KOPT-K1 (cell line): ENCODE data around the gene MAMDC2.
"Not testable (repeated sequence)": the region's sequence is repeated elsewhere in the genome, so short reads cannot be mapped to it uniquely, and the experiment has no call there.

Experiments
- H3K27ac ChIP-seq: fragments of 200-600 bp; sonication (generic); 2 replicates; pipeline ENCODE4 v1.5.1; 2016; ENCODE audit warnings: antibody characterized with exemption, mild to moderate bottlenecking, low read depth, low read length; ENCODE audit not compliant: poor library complexity, severe bottlenecking
- H3K36me3 ChIP-seq: fragments of 200-600 bp; sonication (generic); 2 replicates; pipeline ENCODE4 v1.5.1; 2017; ENCODE audit warnings: antibody characterized with exemption, mild to moderate bottlenecking, low read length, moderate library complexity; ENCODE audit not compliant: insufficient read depth
- H3K9me3 ChIP-seq: fragments of 200-600 bp; sonication (generic); 2 replicates; pipeline ENCODE4 v1.5.1; 2017; ENCODE audit warnings: antibody characterized with exemption, low read length, mild to moderate bottlenecking; ENCODE audit not compliant: insufficient read depth, poor library complexity, severe bottlenecking

MAMDC2 gene

GRCh38 chr9:70020991-70021571 is 22.6 kb upstream of the MAMDC2 start:
- H3K36me3 ChIP-seq: no peaks in the 10 kb centered on the region
- no peak overlapping the region for H3K27ac ChIP-seq
- no peaks in the 10 kb centered on the region for H3K9me3 ChIP-seq

GRCh38 chr9:70028287-70028686 is 15.4 kb upstream of the MAMDC2 start:
- no peaks in the 10 kb centered on the region for H3K36me3 ChIP-seq
- H3K27ac ChIP-seq: no peak overlapping the region
- H3K9me3 ChIP-seq: no peaks in the 10 kb centered on the region

GRCh38 chr9:70030156-70030555 is 13.5 kb upstream of the MAMDC2 start:
- H3K36me3 ChIP-seq: no peaks in the 10 kb centered on the region
- no peaks in the 10 kb centered on the region for H3K9me3 ChIP-seq
- no peak overlapping the region for H3K27ac ChIP-seq

GRCh38 chr9:70031141-70031545 is 12.5 kb upstream of the MAMDC2 start:
- H3K27ac ChIP-seq: no peak overlapping the region

GRCh38 chr9:70034271-70034711 is 9.4 kb upstream of the MAMDC2 start:
- no peaks in the 10 kb centered on the region for H3K36me3 ChIP-seq
- no peak overlapping the region for H3K27ac ChIP-seq
- peaks cover 5% of the 10 kb centered on the region for H3K9me3 ChIP-seq

More at GRCh38 chr9:70031141-70031545, 12.5 kb upstream of the MAMDC2 start:
- Histone ChIP-seq H3K36me3 (no peaks in the 10 kb centered on the region), H3K9me3 (no peaks in the 10 kb centered on the region)

- H3K9me3 ChIP-seq: peaks cover 5% of the 10 kb centered on the region
- no peaks in the 10 kb centered on the region for H3K36me3 ChIP-seq
- H3K27ac ChIP-seq: no peak overlapping the region
Observed at GRCh38 chr9:70035691-70036090, 8.0 kb upstream of the MAMDC2 start.

- peaks cover 5% of the 10 kb centered on the region for H3K9me3 ChIP-seq
- no peaks in the 10 kb centered on the region for H3K36me3 ChIP-seq
- no peak overlapping the region for H3K27ac ChIP-seq
Observed at GRCh38 chr9:70036641-70037040, 7.0 kb upstream of the MAMDC2 start.

GRCh38 chr9:70038171-70038621 is 5.5 kb upstream of the MAMDC2 start:
- H3K9me3 ChIP-seq, H3K27ac ChIP-seq: not testable (repeated sequence)

GRCh38 chr9:70040376-70040903 is 3.2 kb upstream of the MAMDC2 start:
- Histone ChIP-seq H3K27ac (no peak overlapping the region), H3K9me3 (peaks cover 5% of the 10 kb centered on the region), H3K36me3 (no peaks in the 10 kb centered on the region)

More at GRCh38 chr9:70038171-70038621, 5.5 kb upstream of the MAMDC2 start:
- H3K36me3 ChIP-seq: not testable (repeated sequence)

GRCh38 chr9:70042461-70043215 is 1.0 kb upstream of the MAMDC2 start:
- H3K36me3 ChIP-seq: no peaks in the 10 kb centered on the region
- H3K27ac ChIP-seq: no peak overlapping the region
- peaks cover 5% of the 10 kb centered on the region for H3K9me3 ChIP-seq

GRCh38 chr9:70043285-70043684 is 363 bp upstream of the MAMDC2 start:
- H3K9me3 ChIP-seq: peaks cover 1% of the 10 kb centered on the region
- H3K27ac ChIP-seq: no peak overlapping the region
- no peaks in the 10 kb centered on the region for H3K36me3 ChIP-seq

GRCh38 chr9:70044490-70045307 is 1.1 kb downstream of the MAMDC2 start:
- Histone ChIP-seq H3K36me3 (no peaks in the 10 kb centered on the region), H3K9me3 (no peaks in the 10 kb centered on the region), H3K27ac (no peak overlapping the region)

- Histone ChIP-seq H3K36me3 (no peaks in the 10 kb centered on the region), H3K27ac (no peak overlapping the region), H3K9me3 (no peaks in the 10 kb centered on the region)
Observed at GRCh38 chr9:70045452-70045851, 1.8 kb downstream of the MAMDC2 start.

- Histone ChIP-seq H3K27ac (no peak overlapping the region), H3K9me3 (no peaks in the 10 kb centered on the region), H3K36me3 (no peaks in the 10 kb centered on the region)
Observed at GRCh38 chr9:70046274-70047070, 2.8 kb downstream of the MAMDC2 start.
